Trophoblast cell (in vitro differentiated cells and primary cell): Measurements from ENCODE around the gene CLEC4C. TPM values are rescaled to one million over a fixed set of nuclear protein-coding genes. Genes with fewer than 3 reads are reported as not detected.
"Not testable (repeated sequence)": the region's sequence is repeated elsewhere in the genome, so short reads cannot be mapped to it uniquely, and the experiment has no call there.

ENCODE experiments used
- DNase-seq, 2 donors: peaks; one replicate each; pipeline ENCODE4 v3.0.0-alpha.2; 2016
- H2AFZ ChIP-seq: 2 replicates; pipeline ENCODE4 v1.6.1; 2013; ENCODE audit warnings: low read length, moderate library complexity, mild to moderate bottlenecking; ENCODE audit not compliant: insufficient read depth, poor library complexity
- H2AK5ac ChIP-seq: 2 replicates; pipeline ENCODE4 v1.6.1; 2013; ENCODE audit warnings: mild to moderate bottlenecking, low read length
- H2BK120ac ChIP-seq: 2 replicates; pipeline ENCODE4 v1.6.1; 2013; ENCODE audit warnings: low read length, mild to moderate bottlenecking, moderate library complexity; ENCODE audit not compliant: insufficient read depth, poor library complexity
- H2BK12ac ChIP-seq: 2 replicates; pipeline ENCODE4 v1.6.1; 2013; ENCODE audit warnings: mild to moderate bottlenecking, low read length, moderate library complexity
- H2BK5ac ChIP-seq: 2 replicates; pipeline ENCODE4 v1.6.1; 2013; ENCODE audit warnings: low read length, low read depth, moderate library complexity, mild to moderate bottlenecking; ENCODE audit not compliant: poor library complexity
- H3K14ac ChIP-seq: 2 replicates; pipeline ENCODE4 v1.6.1; 2013; ENCODE audit warnings: mild to moderate bottlenecking, low read length
- H3K18ac ChIP-seq: 2 replicates; pipeline ENCODE4 v1.6.1; 2013; ENCODE audit warnings: mild to moderate bottlenecking, low read length
- H3K23ac ChIP-seq: 2 replicates; pipeline ENCODE4 v1.6.1; 2013; ENCODE audit warnings: low read length
- H3K27ac ChIP-seq: 2 replicates; pipeline ENCODE4 v1.5.1; 2013; ENCODE audit warnings: low read depth, mild to moderate bottlenecking, inconsistent platforms, low read length, moderate library complexity
- H3K27me3 ChIP-seq: 2 replicates; pipeline ENCODE4 v1.6.1; 2013; ENCODE audit warnings: inconsistent platforms, mild to moderate bottlenecking, low read length, moderate library complexity; ENCODE audit not compliant: insufficient read depth
- H3K36me3 ChIP-seq, 2 experiments: 1 replicate in 1 of 2; 2 replicates in 1 of 2; pipeline ENCODE4 v1.6.1; 2013; ENCODE audit warnings: low read length in 2 of 2, mild to moderate bottlenecking in 2 of 2, moderate library complexity in 1 of 2; ENCODE audit not compliant: insufficient read depth in 2 of 2, control insufficient read depth in 1 of 2
- H3K4ac ChIP-seq: 2 replicates; pipeline ENCODE4 v1.6.1; 2013; ENCODE audit warnings: low read depth, mild to moderate bottlenecking, low read length, moderate library complexity
- H3K4me1 ChIP-seq, 2 experiments: 1 replicate in 1 of 2; 2 replicates in 1 of 2; pipeline ENCODE4 v1.6.1; 2013; ENCODE audit warnings: low read length in 2 of 2, mild to moderate bottlenecking in 2 of 2, moderate library complexity in 1 of 2; ENCODE audit not compliant: insufficient read depth in 2 of 2, control insufficient read depth in 1 of 2
- H3K4me2 ChIP-seq: 2 replicates; pipeline ENCODE4 v1.6.1; 2013; ENCODE audit warnings: inconsistent platforms, mild to moderate bottlenecking, low read length, moderate library complexity
- H3K4me3 ChIP-seq: 2 replicates; pipeline ENCODE4 v1.5.1; 2013; ENCODE audit warnings: mild to moderate bottlenecking, low read depth, low read length, inconsistent platforms
- H3K79me1 ChIP-seq: one replicate; pipeline ENCODE4 v1.6.1; 2013; ENCODE audit warnings: low read length
- H3K79me2 ChIP-seq: 2 replicates; pipeline ENCODE4 v1.6.1; 2013; ENCODE audit warnings: low read length, mild to moderate bottlenecking; ENCODE audit not compliant: control insufficient read depth, insufficient read depth, poor library complexity
- H3K9ac ChIP-seq: 2 replicates; pipeline ENCODE4 v1.6.1; 2013; ENCODE audit warnings: mild to moderate bottlenecking, low read length
- H3K9me3 ChIP-seq: 2 replicates; pipeline ENCODE4 v1.6.1; 2013; ENCODE audit warnings: low read depth, mild to moderate bottlenecking, control low read depth, inconsistent platforms, low read length; ENCODE audit not compliant: insufficient read depth
- H4K12ac ChIP-seq: 2 replicates; pipeline ENCODE4 v1.6.1; 2013; ENCODE audit warnings: low read depth, mild to moderate bottlenecking, low read length, moderate library complexity
- H4K8ac ChIP-seq: 2 replicates; pipeline ENCODE4 v1.6.1; 2013; ENCODE audit warnings: low read depth, mild to moderate bottlenecking, low read length, moderate library complexity
- H4K91ac ChIP-seq: one replicate; pipeline ENCODE4 v1.6.1; 2013; ENCODE audit warnings: low read depth, mild to moderate bottlenecking, low read length, moderate library complexity
- WGBS: extraction: QIAGEN DNeasy Blood & Tissue Kit; methylation state at CpG from one replicate; pipeline ENCODE4 v1.1.7; 2013; ENCODE audit warnings: missing lambda C conversion rate; ENCODE audit not compliant: insufficient read length, insufficient coverage; ENCODE audit errors: extremely low coverage; 5-methylcytosine and 5-hydroxymethylcytosine counted together
- polyA plus RNA-seq: library from polyadenylated mRNA; stranded (reverse); fragments of 200-250 nt; gene quantifications from 2 replicates; pipeline ENCODE4 v1.2.3, GENCODE V29; 2013

CLEC4C gene
- polyA plus RNA-seq: 0.05 and 0.07 TPM in 2 replicates

GRCh38 chr12:7747246-7747645 is at the start of gene CLEC4C:
Gene CLEC4C (minus strand): TSS chr12:7747375. CDS start chr12:7747348, 27 bp downstream.
- Histone ChIP-seq H3K79me2 (no peaks in the 10 kb centered on the region), H3K4ac (no peak within 1 kb of the TSS), H4K12ac (no peak within 1 kb of the TSS), H3K14ac (no peak within 1 kb of the TSS), H3K18ac (no peak within 1 kb of the TSS), H3K9me3 (no peaks in the 10 kb centered on the region), H3K4me1 (peaks cover 0 to 2% of the 10 kb centered on the region in 2 experiments), H4K91ac (no peak within 1 kb of the TSS), H4K8ac (no peak within 1 kb of the TSS), H2AFZ (no peak within 1 kb of the TSS), H3K79me1 (no peaks in the 10 kb centered on the region), H2AK5ac (no peak within 1 kb of the TSS), H3K4me3 (no peak within 1 kb of the TSS), H2BK12ac (no peak within 1 kb of the TSS), H2BK120ac (no peak within 1 kb of the TSS), H3K4me2 (no peak within 1 kb of the TSS), H2BK5ac (no peak within 1 kb of the TSS), H3K9ac (no peak within 1 kb of the TSS), H3K27me3 (no peaks in the 10 kb centered on the region), H3K27ac (no peak within 1 kb of the TSS), H3K23ac (no peak within 1 kb of the TSS), H3K36me3 (no peaks in the 10 kb centered on the region)
- no CpG with 5 or more reads among the region's 5 CpGs for WGBS
- no peak for DNase-seq

- H4K91ac ChIP-seq: no peak overlapping the region
- H3K9me3 ChIP-seq: no peaks in the 10 kb centered on the region
- H3K36me3 ChIP-seq: no peaks in the 10 kb centered on the region
- WGBS: no CpG with 5 or more reads among the region's 3 CpGs
- no peak overlapping the region for H2BK120ac ChIP-seq
- no peak overlapping the region for H3K23ac ChIP-seq
- DNase-seq: no peak
- no peak overlapping the region for H2BK12ac ChIP-seq
- no peaks in the 10 kb centered on the region for H3K79me2 ChIP-seq
- H3K27me3 ChIP-seq: no peaks in the 10 kb centered on the region
- H3K27ac ChIP-seq: no peak overlapping the region
- H3K18ac ChIP-seq: no peak overlapping the region
- no peaks in the 10 kb centered on the region for H3K79me1 ChIP-seq
- no peak overlapping the region for H4K8ac ChIP-seq
- H2AK5ac ChIP-seq: no peak overlapping the region
- H2AFZ ChIP-seq: no peak overlapping the region
- no peak overlapping the region for H3K14ac ChIP-seq
- H3K4ac ChIP-seq: no peak overlapping the region
- H2BK5ac ChIP-seq: no peak overlapping the region
- H3K4me3 ChIP-seq: no peak overlapping the region
- no peak overlapping the region for H3K4me2 ChIP-seq
- H3K9ac ChIP-seq: no peak overlapping the region
- no peak overlapping the region for H4K12ac ChIP-seq
- H3K4me1 ChIP-seq: peaks cover 0 to 2% of the 10 kb centered on the region in 2 experiments
These were observed 46.0 kb upstream of the CLEC4C start for GRCh38 chr12:7793211-7793610.

- H3K4me3 ChIP-seq, H4K8ac ChIP-seq, H2BK120ac ChIP-seq, H3K27me3 ChIP-seq, H3K4me2 ChIP-seq, H2BK12ac ChIP-seq, H3K9me3 ChIP-seq, H4K91ac ChIP-seq, H3K79me1 ChIP-seq, H2BK5ac ChIP-seq, H3K4ac ChIP-seq, H3K18ac ChIP-seq, H2AFZ ChIP-seq, DNase-seq, H2AK5ac ChIP-seq, H3K14ac ChIP-seq, H3K79me2 ChIP-seq, H4K12ac ChIP-seq, H3K23ac ChIP-seq, H3K36me3 ChIP-seq, H3K27ac ChIP-seq, H3K4me1 ChIP-seq, H3K9ac ChIP-seq: not testable (repeated sequence)
- WGBS: no CpG with 5 or more reads among the region's 13 CpGs
These were observed 41.8 kb upstream of the CLEC4C start, which contains the start of gene NANOG for GRCh38 chr12:7788884-7789528. Gene NANOG (plus strand): TSS chr12:7789402. CDS start chr12:7789615, 213 bp downstream.

GRCh38 chr12:7788294-7788660 is 41.1 kb upstream of the CLEC4C start:
- Histone ChIP-seq H3K27ac (no peak overlapping the region), H2BK12ac (no peak overlapping the region), H4K91ac (no peak overlapping the region), H2AK5ac (no peak overlapping the region), H4K12ac (no peak overlapping the region), H3K14ac (no peak overlapping the region), H3K9ac (no peak overlapping the region), H3K4ac (no peak overlapping the region), H3K4me3 (no peak overlapping the region), H2AFZ (no peak overlapping the region), H3K36me3 (no peaks in the 10 kb centered on the region), H4K8ac (no peak overlapping the region), H3K27me3 (no peaks in the 10 kb centered on the region), H3K4me2 (no peak overlapping the region), H3K79me2 (no peaks in the 10 kb centered on the region), H3K23ac (no peak overlapping the region), H2BK120ac (no peak overlapping the region), H3K18ac (no peak overlapping the region), H3K4me1 (peaks cover 0 to 4% of the 10 kb centered on the region in 2 experiments), H3K79me1 (no peaks in the 10 kb centered on the region), H3K9me3 (no peaks in the 10 kb centered on the region), H2BK5ac (no peak overlapping the region)
- no CpG with 5 or more reads among the region's 4 CpGs for WGBS
- DNase-seq: no peak
